Measurements from ENCODE around the gene AIG1. TPM values are rescaled to one million over a fixed set of nuclear protein-coding genes. Genes with fewer than 3 reads are reported as not detected.
"Not testable (repeated sequence)": the region's sequence is repeated elsewhere in the genome, so short reads cannot be mapped to it uniquely, and the experiment has no call there.

Gene AIG1
- total and polyA plus RNA-seq, 2 donors: 9.1 to 16.5 TPM

GRCh38 chr6:143166247-143166695 lies 105.6 kb downstream of the AIG1 start:
- no peak overlapping the region for H3K4me3 ChIP-seq (ENCODE audit: low read length in 2 of 2)
- 99% methylated on average over 5 of the region's 5 CpGs for WGBS
- DNase-seq (ENCODE audit: low read depth in 6 of 9, low spot score in 9 of 9): no peak
- no peaks in the 10 kb centered on the region for H3K9me3 ChIP-seq (ENCODE audit: control insufficient read depth in 2 of 2, insufficient read depth in 1 of 2, low read length in 1 of 2)
- no peak overlapping the region for H3K27ac ChIP-seq (ENCODE audit: low read depth in 1 of 2, low read length in 1 of 2)
- H3K4me1 ChIP-seq (ENCODE audit: control insufficient read depth in 2 of 2, insufficient read depth in 2 of 2, low read length in 2 of 2): no peaks in the 10 kb centered on the region
- no peaks in the 10 kb centered on the region for H3K36me3 ChIP-seq (ENCODE audit: control insufficient read depth in 2 of 2, insufficient read depth in 2 of 2, low read length in 1 of 2)
- H3K27me3 ChIP-seq (ENCODE audit: control insufficient read depth in 2 of 2, insufficient read depth in 1 of 2, low read length in 1 of 2): no peaks in the 10 kb centered on the region

- no peak for DNase-seq (ENCODE audit: low read depth in 6 of 9, low spot score in 9 of 9)
- no peaks in the 10 kb centered on the region for H3K4me1 ChIP-seq (ENCODE audit: control insufficient read depth in 2 of 2, insufficient read depth in 2 of 2, low read length in 2 of 2)
- WGBS: 71% methylated on average over 2 of the region's 2 CpGs
Observed at GRCh38 chr6:143167224-143167623, 106.5 kb downstream of the AIG1 start.

GRCh38 chr6:143168396-143168816 lies 107.7 kb downstream of the AIG1 start:
- DNase-seq (ENCODE audit: low read depth in 6 of 9, low spot score in 9 of 9); H3K36me3 ChIP-seq (ENCODE audit: control insufficient read depth in 2 of 2, insufficient read depth in 2 of 2, low read length in 1 of 2); H3K4me3 ChIP-seq (ENCODE audit: low read length in 2 of 2); H3K4me1 ChIP-seq (ENCODE audit: control insufficient read depth in 2 of 2, insufficient read depth in 2 of 2, low read length in 2 of 2); H3K27me3 ChIP-seq (ENCODE audit: control insufficient read depth in 2 of 2, insufficient read depth in 1 of 2, low read length in 1 of 2); H3K27ac ChIP-seq (ENCODE audit: low read depth in 1 of 2, low read length in 1 of 2); H3K9me3 ChIP-seq (ENCODE audit: control insufficient read depth in 2 of 2, insufficient read depth in 1 of 2, low read length in 1 of 2): not testable (repeated sequence)
- 98% methylated on average over 4 of the region's 4 CpGs for WGBS

More at GRCh38 chr6:143167224-143167623, 106.5 kb downstream of the AIG1 start:
- H3K27me3 ChIP-seq (ENCODE audit: control insufficient read depth in 2 of 2, insufficient read depth in 1 of 2, low read length in 1 of 2): no peaks in the 10 kb centered on the region
- no peak overlapping the region for H3K27ac ChIP-seq (ENCODE audit: low read depth in 1 of 2, low read length in 1 of 2)
- H3K9me3 ChIP-seq (ENCODE audit: control insufficient read depth in 2 of 2, insufficient read depth in 1 of 2, low read length in 1 of 2): no peaks in the 10 kb centered on the region
- H3K36me3 ChIP-seq (ENCODE audit: control insufficient read depth in 2 of 2, insufficient read depth in 2 of 2, low read length in 1 of 2): no peaks in the 10 kb centered on the region
- no peak overlapping the region for H3K4me3 ChIP-seq (ENCODE audit: low read length in 2 of 2)

GRCh38 chr6:143169440-143169839 lies 108.8 kb downstream of the AIG1 start:
- no peaks in the 10 kb centered on the region for H3K9me3 ChIP-seq (ENCODE audit: control insufficient read depth in 2 of 2, insufficient read depth in 1 of 2, low read length in 1 of 2)
- no peak overlapping the region for H3K27ac ChIP-seq (ENCODE audit: low read depth in 1 of 2, low read length in 1 of 2)
- no peak overlapping the region for H3K4me3 ChIP-seq (ENCODE audit: low read length in 2 of 2)
- H3K4me1 ChIP-seq (ENCODE audit: control insufficient read depth in 2 of 2, insufficient read depth in 2 of 2, low read length in 2 of 2): no peaks in the 10 kb centered on the region
- no peak for DNase-seq (ENCODE audit: low read depth in 6 of 9, low spot score in 9 of 9)
- no peaks in the 10 kb centered on the region for H3K36me3 ChIP-seq (ENCODE audit: control insufficient read depth in 2 of 2, insufficient read depth in 2 of 2, low read length in 1 of 2)
- H3K27me3 ChIP-seq (ENCODE audit: control insufficient read depth in 2 of 2, insufficient read depth in 1 of 2, low read length in 1 of 2): no peaks in the 10 kb centered on the region

GRCh38 chr6:143174516-143174915 lies 113.8 kb downstream of the AIG1 start:
- H3K4me1 ChIP-seq (ENCODE audit: control insufficient read depth in 2 of 2, insufficient read depth in 2 of 2, low read length in 2 of 2): no peaks in the 10 kb centered on the region
- H3K9me3 ChIP-seq (ENCODE audit: control insufficient read depth in 2 of 2, insufficient read depth in 1 of 2, low read length in 1 of 2): peaks cover 0 to 12% of the 10 kb centered on the region in 2 donors
- H3K27me3 ChIP-seq (ENCODE audit: control insufficient read depth in 2 of 2, insufficient read depth in 1 of 2, low read length in 1 of 2): no peaks in the 10 kb centered on the region
- no peak for DNase-seq (ENCODE audit: low read depth in 6 of 9, low spot score in 9 of 9)
- no peak overlapping the region for H3K4me3 ChIP-seq (ENCODE audit: low read length in 2 of 2)
- no peak overlapping the region for H3K27ac ChIP-seq (ENCODE audit: low read depth in 1 of 2, low read length in 1 of 2)
- H3K36me3 ChIP-seq (ENCODE audit: control insufficient read depth in 2 of 2, insufficient read depth in 2 of 2, low read length in 1 of 2): no peaks in the 10 kb centered on the region

- Histone ChIP-seq H3K36me3 (ENCODE audit: control insufficient read depth in 2 of 2, insufficient read depth in 2 of 2, low read length in 1 of 2) (no peaks in the 10 kb centered on the region), H3K27ac (ENCODE audit: low read depth in 1 of 2, low read length in 1 of 2) (no peak overlapping the region), H3K4me1 (ENCODE audit: control insufficient read depth in 2 of 2, insufficient read depth in 2 of 2, low read length in 2 of 2) (no peaks in the 10 kb centered on the region), H3K27me3 (ENCODE audit: control insufficient read depth in 2 of 2, insufficient read depth in 1 of 2, low read length in 1 of 2) (no peaks in the 10 kb centered on the region), H3K9me3 (ENCODE audit: control insufficient read depth in 2 of 2, insufficient read depth in 1 of 2, low read length in 1 of 2) (peaks cover 0 to 12% of the 10 kb centered on the region in 2 donors), H3K4me3 (ENCODE audit: low read length in 2 of 2) (no peak overlapping the region)
- DNase-seq (ENCODE audit: low read depth in 6 of 9, low spot score in 9 of 9): no peak
- WGBS: 97% methylated on average over 1 of the region's 1 CpG
Observed at GRCh38 chr6:143174951-143175350, 114.3 kb downstream of the AIG1 start.

- H3K4me1 ChIP-seq (ENCODE audit: control insufficient read depth in 2 of 2, insufficient read depth in 2 of 2, low read length in 2 of 2): no peaks in the 10 kb centered on the region
- no peaks in the 10 kb centered on the region for H3K27me3 ChIP-seq (ENCODE audit: control insufficient read depth in 2 of 2, insufficient read depth in 1 of 2, low read length in 1 of 2)
- WGBS: 93% methylated on average over 12 of the region's 12 CpGs
- DNase-seq (ENCODE audit: low read depth in 6 of 9, low spot score in 9 of 9): no peak
- no peak overlapping the region for H3K4me3 ChIP-seq (ENCODE audit: low read length in 2 of 2)
- H3K27ac ChIP-seq (ENCODE audit: low read depth in 1 of 2, low read length in 1 of 2): no peak overlapping the region
- H3K36me3 ChIP-seq (ENCODE audit: control insufficient read depth in 2 of 2, insufficient read depth in 2 of 2, low read length in 1 of 2): no peaks in the 10 kb centered on the region
- peaks cover 0 to 12% of the 10 kb centered on the region in 2 donors for H3K9me3 ChIP-seq (ENCODE audit: control insufficient read depth in 2 of 2, insufficient read depth in 1 of 2, low read length in 1 of 2)
Observed at GRCh38 chr6:143176090-143177021, 115.7 kb downstream of the AIG1 start.

GRCh38 chr6:143177706-143178105 lies 117.0 kb downstream of the AIG1 start:
- Histone ChIP-seq H3K4me3 (ENCODE audit: low read length in 2 of 2) (no peak overlapping the region), H3K27me3 (ENCODE audit: control insufficient read depth in 2 of 2, insufficient read depth in 1 of 2, low read length in 1 of 2) (no peaks in the 10 kb centered on the region), H3K27ac (ENCODE audit: low read depth in 1 of 2, low read length in 1 of 2) (no peak overlapping the region), H3K4me1 (ENCODE audit: control insufficient read depth in 2 of 2, insufficient read depth in 2 of 2, low read length in 2 of 2) (no peaks in the 10 kb centered on the region), H3K9me3 (ENCODE audit: control insufficient read depth in 2 of 2, insufficient read depth in 1 of 2, low read length in 1 of 2) (peaks cover 0 to 12% of the 10 kb centered on the region in 2 donors), H3K36me3 (ENCODE audit: control insufficient read depth in 2 of 2, insufficient read depth in 2 of 2, low read length in 1 of 2) (no peaks in the 10 kb centered on the region)
- no peak for DNase-seq (ENCODE audit: low read depth in 6 of 9, low spot score in 9 of 9)
- over 99% methylated on average over 4 of the region's 4 CpGs for WGBS

- Histone ChIP-seq H3K27ac (ENCODE audit: low read depth in 1 of 2, low read length in 1 of 2) (no peak overlapping the region), H3K9me3 (ENCODE audit: control insufficient read depth in 2 of 2, insufficient read depth in 1 of 2, low read length in 1 of 2) (peaks cover 0 to 12% of the 10 kb centered on the region in 2 donors), H3K36me3 (ENCODE audit: control insufficient read depth in 2 of 2, insufficient read depth in 2 of 2, low read length in 1 of 2) (no peaks in the 10 kb centered on the region), H3K4me1 (ENCODE audit: control insufficient read depth in 2 of 2, insufficient read depth in 2 of 2, low read length in 2 of 2) (no peaks in the 10 kb centered on the region), H3K4me3 (ENCODE audit: low read length in 2 of 2) (no peak overlapping the region), H3K27me3 (ENCODE audit: control insufficient read depth in 2 of 2, insufficient read depth in 1 of 2, low read length in 1 of 2) (no peaks in the 10 kb centered on the region)
- DNase-seq (ENCODE audit: low read depth in 6 of 9, low spot score in 9 of 9): no peak
- WGBS: 97% methylated on average over 3 of the region's 3 CpGs
Observed at GRCh38 chr6:143179096-143179495, 118.4 kb downstream of the AIG1 start.
